AG04449 (cell line): ENCODE results near the gene FAM53B.

Experiments
- CTCF ChIA-PET: fragments of 350-600 bp; formaldehyde crosslinking; extraction: SDS; loops from one replicate; lab custom pipeline; 2021; ENCODE audit warnings: antibody characterized with exemption; lab: Yijun Ruan, JAX
- POLR2A ChIA-PET: fragments of 400-600, 350-600 bp; formaldehyde crosslinking; extraction: SDS; loops from one replicate; lab custom pipeline; 2020; ENCODE audit warnings: antibody characterized with exemption, inconsistent platforms; lab: Yijun Ruan, JAX
- DNase-seq: peaks from one replicate; pipeline ENCODE4 v3.0.0-alpha.2; 2010; ENCODE audit warnings: low read depth, low spot score
- H3K4me3 ChIP-seq: 2 replicates; pipeline ENCODE4 v1.5.1; 2011; ENCODE audit warnings: low read depth, mild to moderate bottlenecking, control low read depth, low read length
- TF ChIP-seq, protein P1 (sequence below): IDR thresholded peaks from one replicate; pipeline ENCODE4 v1.5.1; 2011; ENCODE audit warnings: mild to moderate bottlenecking, moderate library complexity, low read length, control low read depth, inconsistent platforms; ENCODE audit not compliant: insufficient read depth; ENCODE audit errors: missing control alignments

FAM53B gene

DNA sequence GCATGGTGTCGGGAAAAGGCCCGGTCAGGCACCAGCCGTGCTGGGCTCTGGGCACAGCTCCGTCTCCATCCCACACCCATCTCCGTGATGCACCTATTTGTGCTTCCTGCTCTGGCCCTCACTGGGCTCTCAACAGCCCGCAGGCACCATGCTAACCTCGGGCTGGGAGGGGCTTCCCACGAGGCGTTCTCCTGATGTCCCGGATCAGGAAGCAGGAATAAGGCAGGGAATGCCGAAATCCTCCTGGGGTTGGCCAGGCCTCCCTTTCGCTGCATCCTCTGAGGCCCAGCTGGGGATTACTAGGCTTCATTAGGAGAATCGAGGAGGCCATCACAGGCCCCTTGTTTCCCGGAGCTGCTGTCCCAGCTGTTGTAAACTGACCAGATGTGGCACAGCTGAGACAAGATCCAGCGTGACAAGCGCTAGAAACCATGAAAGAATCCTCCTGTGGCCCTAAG lies 72.0 kb downstream of the FAM53B start:
- TF ChIP-seq, protein P1, sequence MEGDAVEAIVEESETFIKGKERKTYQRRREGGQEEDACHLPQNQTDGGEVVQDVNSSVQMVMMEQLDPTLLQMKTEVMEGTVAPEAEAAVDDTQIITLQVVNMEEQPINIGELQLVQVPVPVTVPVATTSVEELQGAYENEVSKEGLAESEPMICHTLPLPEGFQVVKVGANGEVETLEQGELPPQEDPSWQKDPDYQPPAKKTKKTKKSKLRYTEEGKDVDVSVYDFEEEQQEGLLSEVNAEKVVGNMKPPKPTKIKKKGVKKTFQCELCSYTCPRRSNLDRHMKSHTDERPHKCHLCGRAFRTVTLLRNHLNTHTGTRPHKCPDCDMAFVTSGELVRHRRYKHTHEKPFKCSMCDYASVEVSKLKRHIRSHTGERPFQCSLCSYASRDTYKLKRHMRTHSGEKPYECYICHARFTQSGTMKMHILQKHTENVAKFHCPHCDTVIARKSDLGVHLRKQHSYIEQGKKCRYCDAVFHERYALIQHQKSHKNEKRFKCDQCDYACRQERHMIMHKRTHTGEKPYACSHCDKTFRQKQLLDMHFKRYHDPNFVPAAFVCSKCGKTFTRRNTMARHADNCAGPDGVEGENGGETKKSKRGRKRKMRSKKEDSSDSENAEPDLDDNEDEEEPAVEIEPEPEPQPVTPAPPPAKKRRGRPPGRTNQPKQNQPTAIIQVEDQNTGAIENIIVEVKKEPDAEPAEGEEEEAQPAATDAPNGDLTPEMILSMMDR, result no peak
- CTCF ChIA-PET, result interaction anchor here (0.6 kb wide), 1 partner anchor 1144 kb away, joined by 3 read pairs; no protein-coding TSS in a partner anchor

DNA sequence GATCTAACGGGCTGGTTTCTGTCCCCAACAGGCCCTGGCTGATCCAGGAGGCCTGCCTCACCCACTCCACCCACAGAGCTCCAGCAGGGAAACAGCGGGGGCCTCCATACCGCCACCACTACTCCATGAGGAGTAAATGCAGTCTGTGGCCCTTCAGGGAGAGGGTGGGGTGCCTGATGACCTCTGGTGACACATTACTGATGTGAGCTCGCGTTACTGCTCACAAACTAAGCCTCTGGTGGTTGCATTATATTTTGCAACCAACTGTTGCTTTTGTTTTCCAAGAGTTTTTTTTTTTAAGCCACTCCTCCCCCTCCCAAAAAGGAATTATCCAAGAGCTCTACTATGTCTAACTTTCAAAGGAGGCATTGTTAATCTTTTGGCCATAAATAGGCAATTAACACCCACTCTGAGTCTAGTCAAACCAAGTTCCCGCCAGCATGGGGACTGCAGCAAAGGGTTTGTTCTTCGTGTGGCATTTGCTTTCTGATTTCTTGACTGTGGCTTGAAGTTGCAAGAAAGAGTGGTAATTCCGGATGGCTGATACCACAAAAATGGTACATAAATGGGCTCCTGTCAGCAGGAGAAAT lies 72.6 kb downstream of the FAM53B start:
- TF ChIP-seq, protein P1, result no peak
- CTCF ChIA-PET, result interaction anchor here (0.6 to 0.7 kb wide), 2 partner anchors 9 to 1144 kb away, joined by 3 read pairs; no protein-coding TSS in a partner anchor
- no peak for DNase-seq
- H3K4me3 ChIP-seq, result no peak overlapping the region
- POLR2A ChIA-PET, result no interaction called here

More for the DNA sequence above, 72.0 kb downstream of the FAM53B start:
- no peak for DNase-seq
- no peak overlapping the region for H3K4me3 ChIP-seq
- POLR2A ChIA-PET, result no interaction called here

DNA sequence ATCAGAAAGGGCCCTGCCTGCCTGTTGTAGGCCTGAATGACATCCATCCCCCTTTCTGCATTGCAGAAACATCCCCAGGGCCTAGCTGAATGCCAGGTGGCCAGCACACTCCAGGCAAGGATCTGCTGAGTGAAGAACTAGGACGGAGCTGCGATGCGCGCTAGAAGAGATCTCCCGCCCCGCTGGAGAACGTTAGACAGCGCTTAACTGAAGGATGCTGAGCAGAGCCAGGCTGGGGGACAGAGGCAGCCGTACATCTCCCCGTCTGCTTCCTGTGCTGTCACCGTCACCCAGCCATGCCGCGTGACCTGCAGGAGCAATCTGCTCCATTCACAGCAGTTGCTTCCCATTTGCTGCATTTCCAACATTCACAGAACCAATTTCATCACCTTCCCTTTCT lies 73.3 kb downstream of the FAM53B start:
- CTCF ChIA-PET, result interaction anchor here (0.7 kb wide), 1 partner anchor 8 kb away, joined by 3 read pairs; no protein-coding TSS in a partner anchor
- POLR2A ChIA-PET, result no interaction called here
- no peak overlapping the region for H3K4me3 ChIP-seq
- no peak for DNase-seq
- TF ChIP-seq, protein P1, result no peak

DNA sequence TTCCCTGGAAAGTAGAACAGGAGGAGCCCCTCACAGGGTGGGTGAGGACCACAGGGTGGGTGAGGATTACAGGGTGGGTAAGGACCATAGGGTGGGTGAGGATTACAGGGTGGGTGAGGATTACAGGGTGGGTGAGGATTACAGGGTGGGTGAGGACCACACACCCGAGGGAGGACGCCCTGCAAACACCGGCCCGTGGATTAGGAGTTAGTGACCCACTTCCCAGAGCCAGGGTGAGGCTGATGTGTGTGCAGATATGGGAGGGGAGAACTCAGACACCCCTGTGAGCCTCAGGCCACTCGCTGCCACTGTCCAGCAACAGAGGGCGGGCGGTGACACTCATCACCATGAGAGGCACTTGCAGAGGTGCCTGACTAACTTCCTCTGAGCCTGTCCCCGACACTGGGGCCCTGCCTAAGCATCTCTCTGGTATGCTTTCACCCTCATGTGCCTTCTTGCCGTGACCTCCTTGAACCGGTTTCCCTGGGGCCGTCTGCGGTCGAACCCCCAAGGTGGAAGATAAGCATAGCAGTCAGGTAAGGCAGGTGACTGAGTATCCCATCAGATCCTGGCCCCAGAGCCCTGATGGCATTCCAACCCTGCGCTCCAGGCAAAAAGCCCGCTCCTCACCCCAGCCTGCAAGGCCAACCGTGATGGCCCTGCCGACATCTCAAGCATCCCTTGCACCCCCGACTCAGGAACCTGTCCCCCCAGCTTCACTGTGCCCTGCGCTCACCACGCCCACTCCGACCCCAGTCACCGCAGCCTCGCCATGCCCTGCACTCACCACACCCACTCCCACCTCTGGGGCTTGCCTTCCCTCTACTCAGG lies 74.1 kb downstream of the FAM53B start:
- no peak for DNase-seq
- ChIA-PET CTCF (no interaction called here), POLR2A (no interaction called here)
- no peak overlapping the region for H3K4me3 ChIP-seq
- TF ChIP-seq, protein P1, result no peak

DNA sequence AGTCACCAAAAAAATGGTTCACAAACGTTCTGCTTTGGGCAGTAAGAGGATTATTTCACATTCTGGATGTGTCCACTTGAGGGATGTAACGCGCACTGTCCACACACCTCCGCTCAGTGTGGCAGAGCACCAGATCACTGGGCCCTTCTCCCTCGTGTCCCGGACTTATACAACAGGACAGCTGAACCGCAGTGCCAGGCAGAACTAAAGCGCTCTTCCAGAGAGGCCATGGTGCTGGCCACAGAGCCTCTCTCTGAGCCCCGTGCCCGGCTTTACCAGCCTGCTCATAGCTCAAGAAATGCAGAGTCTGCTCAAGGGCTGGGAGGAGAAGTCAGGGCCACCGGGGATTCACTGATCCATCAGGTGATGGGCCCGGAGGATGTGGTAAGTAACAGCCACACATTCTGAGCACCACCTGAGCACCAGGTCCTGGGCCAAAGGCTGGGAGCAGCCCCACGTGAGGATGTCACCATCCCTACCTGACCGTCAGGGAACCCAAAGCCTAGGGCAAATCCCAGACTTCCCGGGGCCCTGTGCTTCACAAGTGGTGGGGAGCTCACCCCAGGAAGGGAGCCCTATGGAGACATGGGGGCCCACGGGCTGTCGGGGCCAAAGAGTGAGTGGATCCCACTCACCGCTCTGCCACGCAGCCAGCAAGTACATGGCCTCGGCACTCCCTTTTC lies 74.9 kb downstream of the FAM53B start:
- no peak for DNase-seq
- POLR2A ChIA-PET, result no interaction called here
- TF ChIP-seq, protein P1, result no peak
- H3K4me3 ChIP-seq, result no peak overlapping the region
- CTCF ChIA-PET, result no interaction called here
